Natural killer cell (primary cell): Measurements from ENCODE around the gene CMSS1. TPM values are rescaled to one million over a fixed set of nuclear protein-coding genes. Genes with fewer than 3 reads are reported as not detected.
A peak's percentile ranks its signal among the peaks of the same experiment; 100 is the strongest.

Experiments used
- ATAC-seq, 3 donors: fragments of 150-1000 bp in 2 of 3; fragments of 200-7000 bp in 1 of 3; cut with Tn5 transposase; 1 replicate in 1 of 3; 2 replicates in 2 of 3; pipeline ENCODE4 v1.10.0; 2021; ENCODE audit warnings: mild to moderate bottlenecking in 2 of 3, moderate library complexity in 2 of 3
- DNase-seq, 2 donors: peaks; one replicate each; pipeline versions ENCODE4 v3.0.0 to v3.0.0-alpha.2; 2013 to 2021; ENCODE audit warnings: mixed read lengths in 1 of 2
- H3K27ac ChIP-seq: one replicate; pipeline ENCODE4 v1.5.1; 2013; ENCODE audit warnings: mild to moderate bottlenecking, low read length
- H3K27me3 ChIP-seq: one replicate; pipeline ENCODE4 v1.6.1; 2013; ENCODE audit warnings: low read length; ENCODE audit not compliant: control insufficient read depth, insufficient read depth
- H3K36me3 ChIP-seq: one replicate; pipeline ENCODE4 v1.6.1; 2013; ENCODE audit warnings: low read length; ENCODE audit not compliant: control insufficient read depth, insufficient read depth
- H3K4me1 ChIP-seq: one replicate; pipeline ENCODE4 v1.6.1; 2013; ENCODE audit warnings: low read length; ENCODE audit not compliant: control insufficient read depth, insufficient read depth
- H3K4me3 ChIP-seq: one replicate; pipeline ENCODE4 v1.5.1; 2013; ENCODE audit warnings: low read length
- H3K9me3 ChIP-seq: one replicate; pipeline ENCODE4 v1.6.1; 2013; ENCODE audit warnings: low read length; ENCODE audit not compliant: control insufficient read depth, insufficient read depth
- H3K27ac Mint-ChIP-seq, 2 donors: one replicate each; pipeline ENCODE4 v1.8.0; 2022; ENCODE audit warnings: mild to moderate bottlenecking in 2 of 2, mixed read lengths in 2 of 2, moderate library complexity in 1 of 2
- H3K27me3 Mint-ChIP-seq, 2 donors: one replicate each; pipeline ENCODE4 v1.8.0; 2022; ENCODE audit warnings: low read depth in 2 of 2, mixed read lengths in 2 of 2
- H3K36me3 Mint-ChIP-seq: one replicate; pipeline ENCODE4 v1.8.0; 2022; ENCODE audit warnings: mixed read lengths
- H3K4me1 Mint-ChIP-seq, 2 donors: one replicate each; pipeline ENCODE4 v1.8.0; 2022; ENCODE audit warnings: mixed read lengths in 2 of 2
- H3K4me3 Mint-ChIP-seq: one replicate; pipeline ENCODE4 v1.8.0; 2022; ENCODE audit warnings: mild to moderate bottlenecking, moderate library complexity, mixed read lengths
- H3K9me3 Mint-ChIP-seq, 2 donors: one replicate each; pipeline ENCODE4 v1.8.0; 2022; ENCODE audit warnings: mixed read lengths in 2 of 2
- CTCF ChIP-seq: fragments of 200-600 bp; IDR thresholded peaks from one replicate; pipeline ENCODE4 v1.8.0; 2022; ENCODE audit warnings: antibody characterized with exemption
- WGBS: methylation state at CpG from one replicate; pipeline ENCODE4 v1.1.7; 2013; ENCODE audit warnings: missing lambda C conversion rate; ENCODE audit not compliant: insufficient coverage; 5-methylcytosine and 5-hydroxymethylcytosine counted together
- intact Hi-C: fragments of 100-400 bp; cut with micrococcal nuclease; formaldehyde crosslinking; loops from one replicate; pipeline ENCODE4 v1.14.2; 2022
- total RNA-seq, 4 donors: library from RNA; stranded (reverse); fragments of 120-200 nt in 1 of 4; gene quantifications; one replicate each; pipeline versions ENCODE4 v1.2.3 to v1.2.4, GENCODE V29; 2013 to 2022

The CMSS1 gene
- total RNA-seq, 3 donors from 2014 or later (not counting 1 experiment from before 2014, with no cell fraction given), result 7.8 to 12.7 (median 9.2) TPM

DNA sequence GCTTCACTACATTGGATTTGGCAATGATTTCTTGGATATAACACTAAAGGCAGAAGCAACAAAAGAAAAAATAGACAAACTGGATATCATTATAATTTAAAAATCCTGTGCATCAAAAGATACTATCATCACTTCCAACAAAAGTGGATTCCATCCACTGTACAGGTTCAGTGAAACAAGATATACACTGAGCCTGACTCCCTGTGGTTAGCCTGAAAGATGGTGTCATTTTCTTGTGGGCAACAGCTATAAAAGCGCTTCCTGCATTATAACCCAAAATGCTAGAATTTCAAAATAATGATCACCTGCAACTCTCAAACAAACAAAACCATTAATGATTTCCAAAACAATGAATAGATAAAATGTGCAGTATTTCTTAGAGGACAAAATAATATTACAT is 403.5 kb downstream of the CMSS1 start:
- H3K27me3 Mint-ChIP-seq, result peaks cover 6 to 7% of the 10 kb centered on the region in 2 donors
- Histone ChIP-seq H3K36me3 (no peaks in the 10 kb centered on the region), H3K27me3 (no peaks in the 10 kb centered on the region), H3K4me3 (no peak overlapping the region), H3K9me3 (no peaks in the 10 kb centered on the region), H3K27ac (no peak overlapping the region), H3K4me1 (no peaks in the 10 kb centered on the region)
- 60% methylated on average over 1 of the region's 1 CpG for WGBS
- no peak overlapping the region for H3K4me3 Mint-ChIP-seq
- ATAC-seq (peak in 2 of 3 donors; percentile 36 to 48), DNase-seq (no peak)
- H3K36me3 Mint-ChIP-seq, result no peaks in the 10 kb centered on the region
- intact Hi-C loops, result no loop called here
- peaks cover 0 to 2% of the 10 kb centered on the region in 2 donors for H3K9me3 Mint-ChIP-seq
- TF ChIP-seq CTCF, result no peak
- peaks cover 8 to 9% of the 10 kb centered on the region in 2 donors for H3K4me1 Mint-ChIP-seq
- no peak overlapping the region for H3K27ac Mint-ChIP-seq

GRCh38 chr3:100225193-100225592 is 407.5 kb downstream of the CMSS1 start:
- H3K4me1 ChIP-seq, result no peaks in the 10 kb centered on the region
- intact Hi-C loops, result no loop called here
- no peak overlapping the region for H3K27ac Mint-ChIP-seq
- H3K9me3 ChIP-seq, result no peaks in the 10 kb centered on the region
- H3K4me3 Mint-ChIP-seq, result no peak overlapping the region
- no peaks in the 10 kb centered on the region for H3K9me3 Mint-ChIP-seq
- H3K4me3 ChIP-seq, result no peak overlapping the region
- TF ChIP-seq CTCF, result no peak
- no peaks in the 10 kb centered on the region for H3K36me3 ChIP-seq
- H3K27me3 Mint-ChIP-seq, result no peaks in the 10 kb centered on the region
- WGBS, result 95% methylated on average over 26 of the region's 26 CpGs
- DNase-seq (no peak), ATAC-seq (no peak)
- peaks cover 8 to 9% of the 10 kb centered on the region in 2 donors for H3K4me1 Mint-ChIP-seq
- H3K27ac ChIP-seq, result no peak overlapping the region
- H3K36me3 Mint-ChIP-seq, result no peaks in the 10 kb centered on the region
- H3K27me3 ChIP-seq, result no peaks in the 10 kb centered on the region

GRCh38 chr3:100225883-100226282 is 408.2 kb downstream of the CMSS1 start:
- TF ChIP-seq CTCF, result no peak
- H3K9me3 Mint-ChIP-seq, result no peaks in the 10 kb centered on the region
- 97% methylated on average over 8 of the region's 8 CpGs for WGBS
- H3K4me3 ChIP-seq, result no peak overlapping the region
- no peak overlapping the region for H3K4me3 Mint-ChIP-seq
- DNase-seq, result no peak
- no peaks in the 10 kb centered on the region for H3K27me3 Mint-ChIP-seq
- H3K36me3 Mint-ChIP-seq, result no peaks in the 10 kb centered on the region
- peaks cover 5 to 6% of the 10 kb centered on the region in 2 donors for H3K4me1 Mint-ChIP-seq
- intact Hi-C loops, result no loop called here
- no peaks in the 10 kb centered on the region for H3K36me3 ChIP-seq
- H3K27ac Mint-ChIP-seq, result no peak overlapping the region
- no peak overlapping the region for H3K27ac ChIP-seq
- H3K27me3 ChIP-seq, result no peaks in the 10 kb centered on the region
- ATAC-seq, result no peak
- no peaks in the 10 kb centered on the region for H3K9me3 ChIP-seq
- no peaks in the 10 kb centered on the region for H3K4me1 ChIP-seq

DNA sequence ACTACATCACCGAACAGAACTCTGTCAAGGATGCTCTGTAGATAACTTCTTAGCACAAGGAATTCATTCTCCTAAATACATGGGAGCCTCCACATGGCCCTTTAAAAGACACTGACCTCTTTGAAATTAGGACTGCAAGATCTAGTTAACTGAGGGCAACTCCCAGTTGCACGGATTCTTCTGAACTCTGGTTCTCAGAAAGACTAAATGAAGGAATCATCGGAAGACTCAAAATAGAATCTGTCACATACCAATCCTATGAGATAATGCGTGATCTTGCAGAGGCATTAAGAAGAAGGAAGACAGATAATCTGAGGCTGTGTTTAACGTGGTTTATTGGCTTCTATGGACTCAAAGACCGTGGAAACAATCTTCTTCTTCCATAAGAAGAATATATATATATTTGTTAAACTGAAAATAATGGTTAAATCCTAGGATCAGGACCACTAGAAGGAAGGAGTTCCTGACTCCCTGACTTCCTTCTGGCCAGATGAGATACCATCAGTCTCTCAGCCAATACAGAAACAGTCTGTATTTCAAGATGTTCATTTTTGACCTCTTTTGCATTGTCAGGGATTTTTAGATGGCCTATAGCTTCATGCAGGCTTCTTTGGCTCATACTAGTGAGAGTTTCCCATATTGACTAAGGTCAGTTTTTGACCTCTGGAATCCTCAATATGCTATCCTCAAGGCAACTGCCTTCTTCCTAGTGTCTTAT is 409.2 kb downstream of the CMSS1 start:
- intact Hi-C loops, result no loop called here
- H3K9me3 ChIP-seq, result no peaks in the 10 kb centered on the region
- TF ChIP-seq CTCF, result no peak
- Mint-ChIP-seq H3K36me3 (no peaks in the 10 kb centered on the region), H3K4me3 (no peak overlapping the region), H3K4me1 (no peaks in the 10 kb centered on the region), H3K9me3 (no peaks in the 10 kb centered on the region), H3K27ac (no peak overlapping the region), H3K27me3 (no peaks in the 10 kb centered on the region)
- H3K27ac ChIP-seq, result no peak overlapping the region
- no peaks in the 10 kb centered on the region for H3K36me3 ChIP-seq
- no peak for ATAC-seq
- WGBS, result 89% methylated on average over 3 of the region's 6 CpGs
- no peak overlapping the region for H3K4me3 ChIP-seq
- DNase-seq, result no peak
- H3K4me1 ChIP-seq, result no peaks in the 10 kb centered on the region
- no peaks in the 10 kb centered on the region for H3K27me3 ChIP-seq
